Activated B cell treated with CpG ODN at 0.5 μM for 24 hours (primary cell): ENCODE results near the gene HEATR5A. TPM values are rescaled to one million over a fixed set of nuclear protein-coding genes. Genes with fewer than 3 reads are reported as not detected.
"Not testable (repeated sequence)": the region's sequence is repeated elsewhere in the genome, so short reads cannot be mapped to it uniquely, and the experiment has no call there.

Source experiments
- ATAC-seq: fragments of 200-7000 bp; cut with Tn5 transposase; one replicate; pipeline ENCODE4 v1.10.0; 2021; ENCODE audit warnings: low read depth, mild to moderate bottlenecking, moderate library complexity
- CTCF ChIA-PET: fragments of 350-600 bp; sonication (Branson Sonifier 250); formaldehyde crosslinking; loops from one replicate; lab custom pipeline; 2021; ENCODE audit warnings: antibody characterized with exemption; lab: Charles Lee
- POLR2A ChIA-PET: fragments of 350-600 bp; sonication (Branson Sonifier 250); formaldehyde crosslinking; loops from one replicate; lab custom pipeline; 2021; ENCODE audit warnings: antibody characterized with exemption; lab: Charles Lee
- DNase-seq: peaks from one replicate; pipeline ENCODE4 v3.0.0; 2022
- H3K27ac Mint-ChIP-seq: one replicate; pipeline ENCODE4 v1.8.0; 2020; ENCODE audit warnings: mixed read lengths
- H3K27me3 Mint-ChIP-seq: one replicate; pipeline ENCODE4 v1.8.0; 2021; ENCODE audit warnings: mixed read lengths
- H3K36me3 Mint-ChIP-seq: one replicate; pipeline ENCODE4 v1.8.0; 2021; ENCODE audit warnings: low read depth, mixed read lengths
- H3K4me1 Mint-ChIP-seq: one replicate; pipeline ENCODE4 v1.8.0; 2021; ENCODE audit warnings: mixed read lengths
- H3K4me3 Mint-ChIP-seq: one replicate; pipeline ENCODE4 v1.8.0; 2020; ENCODE audit warnings: mild to moderate bottlenecking, mixed read lengths
- H3K9me3 Mint-ChIP-seq: one replicate; pipeline ENCODE4 v1.8.0; 2020; ENCODE audit warnings: mixed read lengths
- intact Hi-C: fragments of 100-400 bp; cut with micrococcal nuclease; formaldehyde crosslinking; loops from one replicate; pipeline ENCODE4 v1.15.1; 2024
- total RNA-seq: library from RNA; stranded (reverse); gene quantifications from 2 replicates; pipeline ENCODE4 v1.2.3, GENCODE V29; 2022
- TF ChIP-seq, protein P1 (sequence below): fragments of 200-600 bp; IDR thresholded peaks from one replicate; pipeline ENCODE4 v1.8.0; 2022; ENCODE audit warnings: antibody characterized with exemption, mild to moderate bottlenecking

The HEATR5A gene
- total RNA-seq, 1 donor from 2014 or later: 13.2 TPM

GRCh38 chr14:31341280-31341679 is 79.1 kb downstream of the HEATR5A start:
- TF ChIP-seq, protein P1, sequence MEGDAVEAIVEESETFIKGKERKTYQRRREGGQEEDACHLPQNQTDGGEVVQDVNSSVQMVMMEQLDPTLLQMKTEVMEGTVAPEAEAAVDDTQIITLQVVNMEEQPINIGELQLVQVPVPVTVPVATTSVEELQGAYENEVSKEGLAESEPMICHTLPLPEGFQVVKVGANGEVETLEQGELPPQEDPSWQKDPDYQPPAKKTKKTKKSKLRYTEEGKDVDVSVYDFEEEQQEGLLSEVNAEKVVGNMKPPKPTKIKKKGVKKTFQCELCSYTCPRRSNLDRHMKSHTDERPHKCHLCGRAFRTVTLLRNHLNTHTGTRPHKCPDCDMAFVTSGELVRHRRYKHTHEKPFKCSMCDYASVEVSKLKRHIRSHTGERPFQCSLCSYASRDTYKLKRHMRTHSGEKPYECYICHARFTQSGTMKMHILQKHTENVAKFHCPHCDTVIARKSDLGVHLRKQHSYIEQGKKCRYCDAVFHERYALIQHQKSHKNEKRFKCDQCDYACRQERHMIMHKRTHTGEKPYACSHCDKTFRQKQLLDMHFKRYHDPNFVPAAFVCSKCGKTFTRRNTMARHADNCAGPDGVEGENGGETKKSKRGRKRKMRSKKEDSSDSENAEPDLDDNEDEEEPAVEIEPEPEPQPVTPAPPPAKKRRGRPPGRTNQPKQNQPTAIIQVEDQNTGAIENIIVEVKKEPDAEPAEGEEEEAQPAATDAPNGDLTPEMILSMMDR: no peak
- no peaks in the 10 kb centered on the region for H3K27me3 Mint-ChIP-seq
- no peak for ATAC-seq
- H3K4me1 Mint-ChIP-seq: no peaks in the 10 kb centered on the region
- CTCF ChIA-PET: no interaction called here
- peaks cover 49% of the 10 kb centered on the region for H3K36me3 Mint-ChIP-seq
- H3K4me3 Mint-ChIP-seq: no peak overlapping the region
- H3K27ac Mint-ChIP-seq: no peak overlapping the region
- DNase-seq: no peak
- intact Hi-C loops: no loop called here
- POLR2A ChIA-PET: no interaction called here
- no peaks in the 10 kb centered on the region for H3K9me3 Mint-ChIP-seq

DNA sequence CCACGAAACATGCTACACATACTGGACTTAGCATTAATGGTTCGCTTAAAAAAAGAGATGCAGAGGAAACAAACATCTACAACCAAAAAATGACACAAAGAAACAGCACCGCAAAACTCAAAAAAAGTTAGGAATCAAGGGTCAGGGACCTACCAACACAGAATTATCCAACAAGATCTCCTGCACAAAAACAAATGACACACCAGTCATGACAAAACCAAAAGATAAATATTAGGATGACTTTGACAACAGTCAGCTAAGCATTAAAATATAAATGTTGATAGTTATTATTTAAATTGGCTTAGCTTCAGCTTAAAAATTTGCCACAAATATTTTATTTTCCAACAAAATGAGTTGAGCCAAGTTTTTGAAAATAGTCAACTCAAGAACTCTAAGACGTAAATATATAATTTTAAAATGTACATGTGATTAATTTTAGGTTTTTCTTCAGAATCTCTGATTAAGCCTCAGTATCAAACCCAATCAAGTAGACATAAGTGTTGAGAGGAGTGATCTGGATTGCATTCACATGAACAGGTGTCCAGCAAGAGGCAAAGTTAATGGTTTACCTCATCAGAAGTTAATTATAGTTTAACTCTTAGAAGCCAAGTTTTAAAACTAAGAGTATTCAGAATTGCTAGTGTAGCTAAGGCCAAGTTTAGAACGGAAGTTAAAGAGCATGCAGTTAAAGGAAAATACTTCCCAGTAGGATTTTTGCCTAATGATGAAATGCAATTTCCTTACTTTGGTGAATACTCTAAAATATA is 79.9 kb downstream of the HEATR5A start:
- no peak for ATAC-seq
- no peak overlapping the region for H3K4me3 Mint-ChIP-seq
- POLR2A ChIA-PET: no interaction called here
- CTCF ChIA-PET: no interaction called here
- no peaks in the 10 kb centered on the region for H3K4me1 Mint-ChIP-seq
- no peaks in the 10 kb centered on the region for H3K9me3 Mint-ChIP-seq
- intact Hi-C loops: no loop called here
- H3K27me3 Mint-ChIP-seq: no peaks in the 10 kb centered on the region
- H3K27ac Mint-ChIP-seq: no peak overlapping the region
- TF ChIP-seq, protein P1: no peak
- H3K36me3 Mint-ChIP-seq: peaks cover 46% of the 10 kb centered on the region
- DNase-seq: no peak

DNA sequence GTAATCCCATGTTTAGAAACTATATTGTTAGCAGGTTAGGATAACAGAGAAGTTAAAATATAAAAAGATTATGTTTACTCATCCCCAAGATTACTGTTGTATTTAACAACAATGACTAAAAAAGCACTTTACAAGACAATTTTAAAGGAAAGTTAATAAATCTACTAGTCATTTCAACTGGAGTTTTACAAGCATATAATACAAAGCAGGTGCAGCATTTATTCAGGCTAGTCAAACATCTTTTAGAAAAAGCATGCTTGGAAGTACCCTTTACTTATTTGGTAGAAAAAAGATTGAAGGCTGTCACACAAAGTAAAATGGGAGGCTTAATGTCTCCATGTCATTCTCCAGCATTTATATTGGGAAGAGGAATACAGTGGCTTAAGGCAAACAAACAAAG is 80.6 kb downstream of the HEATR5A start:
- ChIA-PET CTCF (no interaction called here), POLR2A (no interaction called here)
- Mint-ChIP-seq H3K4me1 (no peaks in the 10 kb centered on the region), H3K27ac (no peak overlapping the region), H3K36me3 (peaks cover 46% of the 10 kb centered on the region), H3K4me3 (no peak overlapping the region), H3K27me3 (no peaks in the 10 kb centered on the region), H3K9me3 (no peaks in the 10 kb centered on the region)
- intact Hi-C loops: no loop called here
- no peak for DNase-seq
- TF ChIP-seq, protein P1: no peak
- no peak for ATAC-seq

- no peaks in the 10 kb centered on the region for H3K4me1 Mint-ChIP-seq
- no peak overlapping the region for H3K27ac Mint-ChIP-seq
- ChIA-PET POLR2A (no interaction called here), CTCF (no interaction called here)
- TF ChIP-seq, protein P1: no peak
- intact Hi-C loops: no loop called here
- no peaks in the 10 kb centered on the region for H3K27me3 Mint-ChIP-seq
- peaks cover 46% of the 10 kb centered on the region for H3K36me3 Mint-ChIP-seq
- no peak overlapping the region for H3K4me3 Mint-ChIP-seq
- no peak for ATAC-seq
- no peaks in the 10 kb centered on the region for H3K9me3 Mint-ChIP-seq
- DNase-seq: no peak
Measured at GRCh38 chr14:31337331-31337730, 83.0 kb downstream of the HEATR5A start.

DNA sequence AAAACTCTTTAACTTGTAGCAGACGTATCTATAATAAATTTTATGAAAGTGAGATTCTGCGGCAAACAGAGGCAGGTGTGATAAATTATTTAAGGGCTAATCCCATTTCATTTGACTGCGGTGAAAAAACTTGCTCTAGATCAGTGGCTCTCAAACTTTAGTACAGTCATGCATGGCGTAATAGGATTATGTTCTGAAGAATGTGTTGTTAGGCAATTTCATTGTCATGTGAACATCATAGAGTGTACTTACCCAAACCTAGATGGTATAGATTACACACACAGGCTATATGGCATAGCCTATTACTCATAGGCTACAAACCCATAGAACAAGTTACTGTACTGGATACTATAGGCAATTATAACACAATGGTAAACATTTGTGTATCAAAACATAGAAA is 83.7 kb downstream of the HEATR5A start:
- ATAC-seq (no peak), DNase-seq (no peak)
- peaks cover 2% of the 10 kb centered on the region for H3K9me3 Mint-ChIP-seq
- no peak overlapping the region for H3K27ac Mint-ChIP-seq
- ChIA-PET CTCF (interaction anchor here (0.6 kb wide), 1 partner anchor 140 kb away, joined by 3 read pairs; no protein-coding TSS in a partner anchor), POLR2A (no interaction called here)
- TF ChIP-seq, protein P1: no peak
- H3K4me1 Mint-ChIP-seq: no peaks in the 10 kb centered on the region
- intact Hi-C loops: no loop called here
- no peak overlapping the region for H3K4me3 Mint-ChIP-seq
- H3K36me3 Mint-ChIP-seq: peaks cover 48% of the 10 kb centered on the region
- H3K27me3 Mint-ChIP-seq: no peaks in the 10 kb centered on the region

DNA sequence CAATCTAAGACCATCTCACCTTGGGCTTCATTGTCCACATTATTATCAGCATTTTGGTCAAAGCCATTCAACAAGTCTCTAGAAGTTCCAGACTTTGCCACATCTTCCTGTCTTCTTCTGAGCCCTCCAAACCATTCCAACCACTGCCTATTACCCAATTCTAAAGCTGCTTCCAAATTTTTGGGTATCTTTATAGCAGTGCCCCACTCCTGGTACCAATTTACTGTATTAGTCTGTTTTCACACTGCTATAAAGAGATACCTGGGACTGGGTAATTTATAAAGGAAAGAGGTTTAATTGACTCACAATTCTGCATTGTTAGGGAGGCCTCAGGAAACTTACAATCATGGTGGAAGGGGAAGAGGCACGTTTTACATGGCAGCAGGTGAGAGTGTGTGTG is 89.0 kb downstream of the HEATR5A start:
- ATAC-seq, POLR2A ChIA-PET, H3K4me3 Mint-ChIP-seq, H3K27ac Mint-ChIP-seq, CTCF ChIA-PET, H3K4me1 Mint-ChIP-seq, H3K27me3 Mint-ChIP-seq, intact Hi-C loops, DNase-seq: not testable (repeated sequence)
- peaks cover 40% of the 10 kb centered on the region for H3K36me3 Mint-ChIP-seq
- H3K9me3 Mint-ChIP-seq: peaks cover 12% of the 10 kb centered on the region

DNA sequence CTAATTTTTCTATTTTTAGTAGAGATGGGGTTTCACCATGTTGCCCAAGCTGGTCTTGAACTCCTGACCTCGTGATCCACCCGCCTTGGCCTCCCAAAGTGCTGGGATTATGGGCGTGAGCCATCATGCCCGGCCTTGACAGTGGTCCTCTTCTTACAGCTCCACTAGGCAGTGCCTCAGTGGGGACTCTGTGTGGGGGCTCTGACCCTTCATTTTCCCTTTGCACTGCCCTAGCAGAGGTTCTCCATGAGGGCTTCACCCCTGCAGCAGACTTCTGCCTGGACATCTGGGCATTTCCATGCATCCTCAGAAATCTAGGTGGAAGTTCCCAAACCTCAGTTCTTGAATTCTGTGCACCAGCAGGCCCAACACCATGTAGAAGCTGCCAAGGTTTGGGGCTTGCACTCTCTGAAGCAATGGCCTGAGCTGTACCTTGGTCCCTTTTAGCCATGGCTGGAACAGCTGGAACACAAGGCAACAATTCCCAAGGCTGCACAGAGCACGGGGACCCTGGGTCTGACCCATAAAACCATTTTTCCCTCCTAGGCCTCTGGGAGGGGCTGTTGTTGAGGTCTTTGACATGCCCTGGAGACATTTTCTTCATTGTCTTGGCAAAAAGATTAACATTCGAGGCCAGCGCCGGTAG is 90.4 kb downstream of the HEATR5A start:
- H3K4me3 Mint-ChIP-seq, POLR2A ChIA-PET, ATAC-seq, DNase-seq, intact Hi-C loops, CTCF ChIA-PET, H3K27me3 Mint-ChIP-seq, H3K27ac Mint-ChIP-seq, H3K4me1 Mint-ChIP-seq: not testable (repeated sequence)
- Mint-ChIP-seq H3K9me3 (peaks cover 12% of the 10 kb centered on the region), H3K36me3 (peaks cover 36% of the 10 kb centered on the region)
